ENCODE data around the gene OR2T35. TPM values are rescaled to one million over a fixed set of nuclear protein-coding genes. Genes with fewer than 3 reads are reported as not detected.
A peak's percentile ranks its signal among the peaks of the same experiment; 100 is the strongest.
"Not testable (repeated sequence)": the region's sequence is repeated elsewhere in the genome, so short reads cannot be mapped to it uniquely, and the experiment has no call there.

OR2T35 gene
- total RNA-seq, result not detected
- long read RNA-seq, result 0 reads

GRCh38 chr1:248645178-248645577, at the start of gene OR2T35:
Gene OR2T35, minus strand, starts transcription at chr1:248645278. Its CDS starts 6,020 bp downstream, at chr1:248639258.
- DNase-seq, ATAC-seq: not testable (repeated sequence)
- intact Hi-C loops (cut with DNase I, micrococcal nuclease), result loop anchor here in 1 of 2 donors (5.0 kb wide), 1 partner anchor 203 kb away; no protein-coding TSS in a partner anchor

- ATAC-seq (no peak), DNase-seq (no peak)
- intact Hi-C loops (cut with DNase I, micrococcal nuclease), result no loop called here
Measured at GRCh38 chr1:248691567-248692155, 46.6 kb upstream of the OR2T35 start.

- intact Hi-C loops (cut with DNase I, micrococcal nuclease), result no loop called here
- DNase-seq (no peak), ATAC-seq (no peak)
Measured at GRCh38 chr1:248688527-248689298, 43.6 kb upstream of the OR2T35 start.

GRCh38 chr1:248686815-248687214, 41.7 kb upstream of the OR2T35 start:
- intact Hi-C loops (cut with DNase I, micrococcal nuclease), result no loop called here
- ATAC-seq (peak; percentile 74), DNase-seq (no peak)

- intact Hi-C loops (cut with DNase I, micrococcal nuclease), result no loop called here
- DNase-seq (no peak), ATAC-seq (no peak)
Measured at GRCh38 chr1:248681651-248682050, 36.6 kb upstream of the OR2T35 start.

- no peak for ATAC-seq
Measured at GRCh38 chr1:248670003-248670402, 24.9 kb upstream of the OR2T35 start.

GRCh38 chr1:248663453-248664328, 18.6 kb upstream of the OR2T35 start:
- DNase-seq; intact Hi-C loops (cut with DNase I, micrococcal nuclease); ATAC-seq: not testable (repeated sequence)

More at GRCh38 chr1:248670003-248670402, 24.9 kb upstream of the OR2T35 start:
- no peak for DNase-seq
- intact Hi-C loops (cut with DNase I, micrococcal nuclease), result no loop called here

GRCh38 chr1:248656797-248657196, 11.7 kb upstream of the OR2T35 start:
- DNase-seq; intact Hi-C loops (cut with DNase I, micrococcal nuclease); ATAC-seq: not testable (repeated sequence)

- DNase-seq; intact Hi-C loops (cut with DNase I, micrococcal nuclease); ATAC-seq: not testable (repeated sequence)
Measured at GRCh38 chr1:248655354-248655753, 10.3 kb upstream of the OR2T35 start, which contains the start of gene OR2T27. Gene OR2T27, minus strand, starts transcription at chr1:248655528. Its CDS starts 4,644 bp downstream, at chr1:248650884.

- ATAC-seq, DNase-seq: not testable (repeated sequence)
- intact Hi-C loops (cut with DNase I, micrococcal nuclease), result loop anchor here in 1 of 2 donors (5.0 kb wide), 1 partner anchor 207 kb away; no protein-coding TSS in a partner anchor
Measured at GRCh38 chr1:248648770-248649536, 3.9 kb upstream of the OR2T35 start.

GRCh38 chr1:248642971-248643651, 2.0 kb downstream of the OR2T35 start:
- ATAC-seq; intact Hi-C loops (cut with DNase I, micrococcal nuclease); DNase-seq: not testable (repeated sequence)

GRCh38 chr1:248641583-248641982, 3.5 kb downstream of the OR2T35 start:
- intact Hi-C loops (cut with DNase I, micrococcal nuclease); DNase-seq; ATAC-seq: not testable (repeated sequence)

GRCh38 chr1:248640906-248641305, 4.2 kb downstream of the OR2T35 start:
- intact Hi-C loops (cut with DNase I, micrococcal nuclease); DNase-seq; ATAC-seq: not testable (repeated sequence)

GRCh38 chr1:248639652-248640051, 5.4 kb downstream of the OR2T35 start:
- DNase-seq; ATAC-seq; intact Hi-C loops (cut with DNase I, micrococcal nuclease): not testable (repeated sequence)

- DNase-seq; intact Hi-C loops (cut with DNase I, micrococcal nuclease); ATAC-seq: not testable (repeated sequence)
Measured at GRCh38 chr1:248636612-248637011, 8.5 kb downstream of the OR2T35 start.

GRCh38 chr1:248634991-248635390, 10.1 kb downstream of the OR2T35 start, which contains the start of gene OR2T11:
Gene OR2T11, minus strand, starts transcription at chr1:248635091. Its CDS starts 7,963 bp downstream, at chr1:248627128.
- DNase-seq; intact Hi-C loops (cut with DNase I, micrococcal nuclease): not testable (repeated sequence)
- peak; percentile 24 for ATAC-seq

GRCh38 chr1:248631354-248632008, 13.6 kb downstream of the OR2T35 start:
- intact Hi-C loops (cut with DNase I, micrococcal nuclease), result no loop called here
- ATAC-seq (peak; percentile 95), DNase-seq (peak in 1 of 2 donors; percentile 29)
